Measurements from ENCODE around the gene ITPKB.

ITPKB gene

GRCh38 chr1:226679853-226680516, 59.1 kb downstream of the ITPKB start:
- H3K4me3 ChIP-seq (ENCODE audit: low read depth, low read length), result peak overlapping the region; percentile 44
- no peak for TF ChIP-seq CTCF (IDR thresholded peaks at IDR 0.05; ENCODE audit: borderline replicate concordance, insufficient read depth, low read depth, low read length)

GRCh38 chr1:226679262-226679661, 59.8 kb downstream of the ITPKB start:
- no peak overlapping the region for H3K4me3 ChIP-seq (ENCODE audit: low read depth, low read length)
- TF ChIP-seq CTCF (IDR thresholded peaks at IDR 0.05; ENCODE audit: borderline replicate concordance, insufficient read depth, low read depth, low read length), result no peak

- no peak for TF ChIP-seq CTCF (IDR thresholded peaks at IDR 0.05; ENCODE audit: borderline replicate concordance, insufficient read depth, low read depth, low read length)
- no peak overlapping the region for H3K4me3 ChIP-seq (ENCODE audit: low read depth, low read length)
Measured at GRCh38 chr1:226678701-226679100, 60.4 kb downstream of the ITPKB start.

- H3K4me3 ChIP-seq (ENCODE audit: low read depth, low read length), result no peak overlapping the region
- no peak for TF ChIP-seq CTCF (IDR thresholded peaks at IDR 0.05; ENCODE audit: borderline replicate concordance, insufficient read depth, low read depth, low read length)
Measured at GRCh38 chr1:226678251-226678650, 60.8 kb downstream of the ITPKB start.

- TF ChIP-seq CTCF (IDR thresholded peaks at IDR 0.05; ENCODE audit: borderline replicate concordance, insufficient read depth, low read depth, low read length), result no peak
- peak overlapping the region; percentile 37 for H3K4me3 ChIP-seq (ENCODE audit: low read depth, low read length)
Measured at GRCh38 chr1:226677027-226678020, 61.8 kb downstream of the ITPKB start.

- no peak overlapping the region for H3K4me3 ChIP-seq (ENCODE audit: low read depth, low read length)
- no peak for TF ChIP-seq CTCF (IDR thresholded peaks at IDR 0.05; ENCODE audit: borderline replicate concordance, insufficient read depth, low read depth, low read length)
Measured at GRCh38 chr1:226676381-226676780, 62.7 kb downstream of the ITPKB start.
